Mucosa of rectum (tissue), 2 donors: ENCODE measurements around the gene RFPL1.

Experiments
- H3K27ac ChIP-seq, 2 donors: one replicate each; pipeline ENCODE4 v1.7.0; 2013; ENCODE audit warnings: inconsistent platforms in 2 of 2, low read depth in 2 of 2, low read length in 2 of 2
- H3K27me3 ChIP-seq, 2 donors: one replicate each; pipeline ENCODE4 v1.7.0; 2013; ENCODE audit warnings: low read length in 2 of 2; ENCODE audit not compliant: control insufficient read depth in 2 of 2, insufficient read depth in 2 of 2
- H3K36me3 ChIP-seq, 2 donors: one replicate each; pipeline ENCODE4 v1.7.0; 2013; ENCODE audit warnings: low read length in 2 of 2; ENCODE audit not compliant: control insufficient read depth in 2 of 2, insufficient read depth in 2 of 2
- H3K4me1 ChIP-seq, 2 donors: one replicate each; pipeline ENCODE4 v1.7.0; 2013; ENCODE audit warnings: low read length in 2 of 2, mild to moderate bottlenecking in 1 of 2; ENCODE audit not compliant: control insufficient read depth in 2 of 2, insufficient read depth in 2 of 2
- H3K4me3 ChIP-seq, 2 donors: one replicate each; pipeline ENCODE4 v1.7.0; 2013; ENCODE audit warnings: low read length in 2 of 2
- H3K9ac ChIP-seq, 2 donors: one replicate each; pipeline ENCODE4 v1.7.0; 2013; ENCODE audit warnings: low read length in 2 of 2, low read depth in 1 of 2, mild to moderate bottlenecking in 1 of 2
- H3K9me3 ChIP-seq, 2 donors: one replicate each; pipeline ENCODE4 v1.7.0; 2013; ENCODE audit warnings: low read length in 2 of 2; ENCODE audit not compliant: control insufficient read depth in 2 of 2
- donor health status: healthy.
- donor health status: Normal muscosa, but diverticular disease.

The RFPL1 gene

GRCh38 chr22:29435236-29436136 is 2.9 kb upstream of the RFPL1 start:
- Histone ChIP-seq H3K4me3 (no peak overlapping the region), H3K4me1 (no peaks in the 10 kb centered on the region), H3K27me3 (peaks cover 0 to 4% of the 10 kb centered on the region in 2 donors), H3K9me3 (no peaks in the 10 kb centered on the region), H3K9ac (no peak overlapping the region), H3K36me3 (no peaks in the 10 kb centered on the region), H3K27ac (no peak overlapping the region)

GRCh38 chr22:29442976-29443375 is 4.6 kb downstream of the RFPL1 start:
- H3K27me3 ChIP-seq, result no peaks in the 10 kb centered on the region

GRCh38 chr22:29443452-29443851 is 5.1 kb downstream of the RFPL1 start:
- Histone ChIP-seq H3K9ac (no peak overlapping the region), H3K4me1 (no peaks in the 10 kb centered on the region), H3K4me3 (no peak overlapping the region), H3K36me3 (no peaks in the 10 kb centered on the region), H3K9me3 (no peaks in the 10 kb centered on the region), H3K27me3 (no peaks in the 10 kb centered on the region), H3K27ac (no peak overlapping the region)

More at GRCh38 chr22:29442976-29443375, 4.6 kb downstream of the RFPL1 start:
- Histone ChIP-seq H3K27ac (no peak overlapping the region), H3K9me3 (no peaks in the 10 kb centered on the region), H3K4me3 (no peak overlapping the region), H3K36me3 (no peaks in the 10 kb centered on the region), H3K9ac (no peak overlapping the region), H3K4me1 (no peaks in the 10 kb centered on the region)

- Histone ChIP-seq H3K36me3 (no peaks in the 10 kb centered on the region), H3K4me3 (no peak overlapping the region), H3K9ac (no peak overlapping the region), H3K4me1 (no peaks in the 10 kb centered on the region), H3K9me3 (no peaks in the 10 kb centered on the region), H3K27ac (no peak overlapping the region), H3K27me3 (no peaks in the 10 kb centered on the region)
Observed at GRCh38 chr22:29443861-29444792, 5.7 kb downstream of the RFPL1 start.

- H3K36me3 ChIP-seq, result no peaks in the 10 kb centered on the region
- H3K9me3 ChIP-seq, result no peaks in the 10 kb centered on the region
- H3K27ac ChIP-seq, result no peak overlapping the region
- H3K9ac ChIP-seq, result no peak overlapping the region
- no peaks in the 10 kb centered on the region for H3K4me1 ChIP-seq
- H3K4me3 ChIP-seq, result no peak overlapping the region
- H3K27me3 ChIP-seq, result no peaks in the 10 kb centered on the region
Observed at GRCh38 chr22:29445508-29445907, 7.1 kb downstream of the RFPL1 start.

- no peak overlapping the region for H3K27ac ChIP-seq
- no peak overlapping the region for H3K4me3 ChIP-seq
- H3K9me3 ChIP-seq, result no peaks in the 10 kb centered on the region
- no peak overlapping the region for H3K9ac ChIP-seq
- no peaks in the 10 kb centered on the region for H3K27me3 ChIP-seq
- H3K36me3 ChIP-seq, result no peaks in the 10 kb centered on the region
- no peaks in the 10 kb centered on the region for H3K4me1 ChIP-seq
Observed at GRCh38 chr22:29447906-29448305, 9.5 kb downstream of the RFPL1 start.

GRCh38 chr22:29449296-29449875 is 11.0 kb downstream of the RFPL1 start:
- Histone ChIP-seq H3K27me3 (no peaks in the 10 kb centered on the region), H3K9ac (no peak overlapping the region), H3K4me1 (no peaks in the 10 kb centered on the region), H3K27ac (no peak overlapping the region), H3K36me3 (no peaks in the 10 kb centered on the region), H3K4me3 (no peak overlapping the region), H3K9me3 (no peaks in the 10 kb centered on the region)

- Histone ChIP-seq H3K9ac (no peak overlapping the region), H3K9me3 (no peaks in the 10 kb centered on the region), H3K27ac (no peak overlapping the region), H3K36me3 (no peaks in the 10 kb centered on the region), H3K4me1 (no peaks in the 10 kb centered on the region), H3K27me3 (no peaks in the 10 kb centered on the region), H3K4me3 (no peak overlapping the region)
Observed at GRCh38 chr22:29450222-29450621, 11.8 kb downstream of the RFPL1 start.

- Histone ChIP-seq H3K27ac (no peak overlapping the region), H3K36me3 (no peaks in the 10 kb centered on the region), H3K9me3 (no peaks in the 10 kb centered on the region), H3K27me3 (no peaks in the 10 kb centered on the region), H3K4me1 (no peaks in the 10 kb centered on the region), H3K9ac (no peak overlapping the region), H3K4me3 (no peak overlapping the region)
Observed at GRCh38 chr22:29451863-29452262, 13.5 kb downstream of the RFPL1 start.

- Histone ChIP-seq H3K27me3 (no peaks in the 10 kb centered on the region), H3K4me1 (no peaks in the 10 kb centered on the region), H3K27ac (no peak overlapping the region), H3K36me3 (no peaks in the 10 kb centered on the region), H3K9me3 (no peaks in the 10 kb centered on the region), H3K4me3 (no peak overlapping the region), H3K9ac (no peak overlapping the region)
Observed at GRCh38 chr22:29454276-29454675, 15.9 kb downstream of the RFPL1 start.
